Pancreas (tissue), 10 donors: ENCODE measurements around the gene SPIN2A. TPM values are rescaled to one million over a fixed set of nuclear protein-coding genes. Genes with fewer than 3 reads are reported as not detected.
A peak's percentile ranks its signal among the peaks of the same experiment; 100 is the strongest.
"Not testable (repeated sequence)": the region's sequence is repeated elsewhere in the genome, so short reads cannot be mapped to it uniquely, and the experiment has no call there.

Experiments used
- ATAC-seq, 4 donors: fragments of 200-7000 bp; cut with Tn5 transposase; one replicate each; pipeline versions ENCODE4 v1.8.0 to v1.9.1; 2020; ENCODE audit warnings: mild to moderate bottlenecking in 4 of 4, moderate library complexity in 4 of 4
- DNase-seq, 6 donors: peaks; one replicate each; pipeline ENCODE4 v3.0.0-alpha.2; 2020
- FAIRE-seq: peaks from 2 replicates; lab custom pipeline; 2012; peaks lifted over from hg19 to GRCh38; lab: Jason Lieb, UNC
- H3K27ac ChIP-seq, 4 donors: fragments of 200-600 bp; sonication (generic); 1 replicate in 3 of 4; 2 replicates in 1 of 4; pipeline versions ENCODE4 v1.5.0 to v1.8.0; 2020
- H3K27me3 ChIP-seq, 4 donors: fragments of 200-600 bp; one replicate each; pipeline ENCODE4 v1.8.0; 2021
- H3K36me3 ChIP-seq, 3 donors: fragments of 200-600 bp; sonication (generic) in 1 of 3; one replicate each; pipeline versions ENCODE4 v1.5.0 to v1.8.0; 2020 to 2021
- H3K4me1 ChIP-seq, 3 donors: fragments of 200-600 bp; one replicate each; pipeline ENCODE4 v1.8.0; 2021
- H3K4me3 ChIP-seq, 4 donors: fragments of 200-600 bp; sonication (generic) in 2 of 4; one replicate each; pipeline versions ENCODE4 v1.5.0 to v1.8.0; 2020 to 2021
- H3K9me3 ChIP-seq, 4 donors: fragments of 200-600 bp; one replicate each; pipeline ENCODE4 v1.8.0; 2021
- CTCF ChIP-seq, 4 donors: fragments of 200-600 bp; sonication (generic) in 3 of 4; IDR thresholded peaks; one replicate each; pipeline versions ENCODE4 v1.5.0 to v1.8.0; 2021; ENCODE audit warnings: antibody characterized with exemption in 4 of 4
- WGBS, 2 donors: extraction: QIAGEN DNeasy Blood & Tissue Kit; methylation state at CpG; one replicate each; pipeline ENCODE4 v1.1.7; 2013; 5-methylcytosine and 5-hydroxymethylcytosine counted together
- intact Hi-C, 3 donors: fragments of 100-400 bp; cut with DNase I; formaldehyde crosslinking; loops; one replicate each; pipeline versions ENCODE4 v1.11.1 to v1.14.2; 2022
- polyA plus RNA-seq, 2 donors: library from polyadenylated mRNA; stranded (reverse); fragments of 200-250 nt; gene quantifications; one replicate each; pipeline ENCODE4 v1.2.3, GENCODE V29; 2013
- total RNA-seq, 6 donors: library from RNA; stranded (reverse); fragmentation: NEBNext Ultra II Directional in 4 of 6; extraction: Animal tissue kit (Norgen Biotek cat#: 25700) in 4 of 6; gene quantifications; one replicate each; pipeline versions ENCODE4 v1.2.1 to v1.2.4, GENCODE V29; 2021 to 2023
- donor health status: healthy with polysubstance abuse.
- donor health status: DM: no; HTN: no; CAD: no; lungs with moderate emphysema.
- donor health status: DM: no; HTN: no; CAD: no.
- donor health status: control.
- donor health status: control.
- donor health status: Bipolar disorder and iron deficiency.
- donor health status: DM: yes; HTN: yes; CAD: no.
- donor health status: DM: no; HTN: no; CAD: no.
- donor health status: DM: no; HTN: no; CAD: no.
- donor health status: DM: yes; HTN: yes; CAD: no.

The SPIN2A gene
- total and polyA plus RNA-seq, 8 donors = 0.13 to 0.70 (median 0.24) TPM

GRCh38 chrX:57155171-57155570 is 18.0 kb upstream of the SPIN2A start:
- Histone ChIP-seq H3K36me3 (no peaks in the 10 kb centered on the region), H3K4me3 (no peak overlapping the region), H3K27ac (no peak overlapping the region), H3K9me3 (no peaks in the 10 kb centered on the region), H3K27me3 (no peaks in the 10 kb centered on the region), H3K4me1 (no peaks in the 10 kb centered on the region)
- TF ChIP-seq CTCF (IDR thresholded peaks at IDR 0.05) = no peak
- DNase-seq (no peak), ATAC-seq (no peak), FAIRE-seq (no peak)
- intact Hi-C loops = no loop called here
- WGBS, 2 donors = 78 to 92% methylated on average over 2 of the region's 2 CpGs

- ATAC-seq, H3K9me3 ChIP-seq, H3K27ac ChIP-seq, FAIRE-seq, intact Hi-C loops, H3K4me1 ChIP-seq, H3K36me3 ChIP-seq, H3K4me3 ChIP-seq, DNase-seq, H3K27me3 ChIP-seq: not testable (repeated sequence)
- 72 to 93% methylated on average over 8 of the region's 8 CpGs for WGBS, 2 donors
These were observed 15.0 kb upstream of the SPIN2A start for GRCh38 chrX:57152222-57152621.

- Histone ChIP-seq H3K27ac (no peak overlapping the region), H3K4me3 (no peak overlapping the region), H3K9me3 (no peaks in the 10 kb centered on the region), H3K4me1 (no peaks in the 10 kb centered on the region), H3K36me3 (no peaks in the 10 kb centered on the region), H3K27me3 (peaks cover 0 to 5% (median 0%) of the 10 kb centered on the region in 4 donors)
- intact Hi-C loops = no loop called here
- WGBS, 2 donors = 64 to 93% methylated on average over 4 of the region's 4 CpGs
- DNase-seq (no peak), FAIRE-seq (no peak), ATAC-seq (no peak)
- no peak for TF ChIP-seq CTCF (IDR thresholded peaks at IDR 0.05)
These were observed 1.5 kb upstream of the SPIN2A start for GRCh38 chrX:57138674-57139073.

- no peaks in the 10 kb centered on the region for H3K9me3 ChIP-seq
- H3K4me3 ChIP-seq = peak overlapping the region in 1 of 4 donors; percentile 18
- no peaks in the 10 kb centered on the region for H3K4me1 ChIP-seq
- TF ChIP-seq CTCF (IDR thresholded peaks at IDR 0.05) = no peak
- 48 to 61% methylated on average over 1 of the region's 1 CpG for WGBS, 2 donors
- no peaks in the 10 kb centered on the region for H3K36me3 ChIP-seq
- DNase-seq (no peak), FAIRE-seq (no peak), ATAC-seq (peak in 2 of 4 donors; percentile 26 to 40)
- intact Hi-C loops = no loop called here
- no peaks in the 10 kb centered on the region for H3K27me3 ChIP-seq
- no peak overlapping the region for H3K27ac ChIP-seq
These were observed 304 bp upstream of the SPIN2A start for GRCh38 chrX:57137501-57137900.

- H3K4me1 ChIP-seq, intact Hi-C loops, H3K27me3 ChIP-seq, H3K36me3 ChIP-seq, H3K9me3 ChIP-seq, FAIRE-seq, DNase-seq, H3K27ac ChIP-seq, H3K4me3 ChIP-seq: not testable (repeated sequence)
- WGBS, 2 donors = 75 to 92% methylated on average over 1 of the region's 3 CpGs
- peak in 2 of 4 donors; percentile 18 to 28 for ATAC-seq
These were observed 608 bp downstream of the SPIN2A start for GRCh38 chrX:57136589-57136988.

GRCh38 chrX:57135287-57135686 is 1.9 kb downstream of the SPIN2A start:
- no peaks in the 10 kb centered on the region for H3K4me1 ChIP-seq
- DNase-seq (no peak), FAIRE-seq (no peak), ATAC-seq (no peak)
- intact Hi-C loops = no loop called here
- no peaks in the 10 kb centered on the region for H3K36me3 ChIP-seq
- 78 to 97% methylated on average over 3 of the region's 3 CpGs for WGBS, 2 donors
- H3K27me3 ChIP-seq = no peaks in the 10 kb centered on the region
- no peak overlapping the region for H3K4me3 ChIP-seq
- no peaks in the 10 kb centered on the region for H3K9me3 ChIP-seq
- no peak overlapping the region for H3K27ac ChIP-seq
- no peak for TF ChIP-seq CTCF (IDR thresholded peaks at IDR 0.05)
